HTR-8/SVneo (cell line): Measurements from ENCODE around the gene FGF7.
"Not testable (repeated sequence)": the region's sequence is repeated elsewhere in the genome, so short reads cannot be mapped to it uniquely, and the experiment has no call there.

ENCODE experiments used
- DNase-seq: peaks from one replicate; pipeline ENCODE4 v3.0.0; 2011; ENCODE audit warnings: low spot score, mixed read lengths; ENCODE audit not compliant: insufficient read length
- FAIRE-seq: peaks from 2 replicates; lab custom pipeline; 2011; peaks lifted over from hg19 to GRCh38; lab: Jason Lieb, UNC

The FGF7 gene, protein sequence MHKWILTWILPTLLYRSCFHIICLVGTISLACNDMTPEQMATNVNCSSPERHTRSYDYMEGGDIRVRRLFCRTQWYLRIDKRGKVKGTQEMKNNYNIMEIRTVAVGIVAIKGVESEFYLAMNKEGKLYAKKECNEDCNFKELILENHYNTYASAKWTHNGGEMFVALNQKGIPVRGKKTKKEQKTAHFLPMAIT

DNA sequence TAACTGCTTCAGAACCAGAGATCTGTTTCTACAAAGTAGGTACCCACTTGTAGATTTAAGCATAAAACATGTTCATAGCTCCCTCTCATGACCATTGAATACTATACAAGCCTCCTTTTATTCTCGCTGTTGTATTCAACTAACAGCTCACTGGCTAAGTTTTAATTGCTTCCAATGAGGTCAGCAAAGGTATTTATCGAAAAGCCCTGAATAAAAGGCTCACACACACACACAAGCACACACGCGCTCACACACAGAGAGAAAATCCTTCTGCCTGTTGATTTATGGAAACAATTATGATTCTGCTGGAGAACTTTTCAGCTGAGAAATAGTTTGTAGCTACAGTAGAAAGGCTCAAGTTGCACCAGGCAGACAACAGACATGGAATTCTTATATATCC is at the start of gene FGF7:
Gene FGF7, plus strand, starts transcription at position 222 of the 400 bp plus-strand sequence. CDS start 1,056 bp downstream, outside the sequence.
- no peak for DNase-seq
- no peak for FAIRE-seq

DNA sequence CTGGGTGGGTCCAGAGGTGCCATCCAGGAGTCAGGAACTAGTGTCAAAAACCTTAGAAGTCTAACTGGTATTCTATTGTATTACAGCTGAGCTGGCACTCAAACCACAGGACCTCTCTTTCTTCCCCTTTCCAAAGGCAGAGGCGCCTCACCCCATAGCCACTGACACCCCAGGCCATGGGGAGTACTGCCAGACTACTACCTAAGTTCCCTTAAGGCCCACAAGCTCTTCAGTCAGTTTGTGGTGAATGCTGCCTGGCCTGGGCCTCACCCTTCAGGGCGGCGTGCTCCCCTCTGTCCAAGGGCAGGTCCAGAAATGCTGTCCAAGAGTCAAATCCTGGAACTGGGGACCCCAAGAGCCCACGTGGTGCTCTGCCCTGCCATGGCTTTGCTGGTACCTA is 43.0 kb upstream of the FGF7 start:
- no peak for DNase-seq
- FAIRE-seq = no peak

DNA sequence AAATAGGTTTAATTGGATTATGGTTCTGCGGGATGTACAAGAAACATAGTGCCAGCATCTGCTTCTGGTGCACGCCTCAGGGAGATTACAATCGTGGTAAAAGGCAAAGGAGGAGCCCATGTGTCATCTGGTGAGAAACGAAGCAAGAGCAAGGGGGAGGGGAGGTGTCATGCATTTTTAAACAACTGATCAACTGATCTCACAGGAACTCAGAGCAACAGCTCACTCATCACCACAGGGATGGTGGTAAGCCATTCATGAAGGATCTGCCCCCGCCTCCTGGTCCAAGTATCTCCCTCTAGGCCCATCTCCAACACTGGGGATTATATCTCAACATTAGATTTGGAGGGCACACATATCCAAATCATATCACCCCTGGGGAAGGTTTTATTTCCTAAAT is 42.1 kb upstream of the FGF7 start:
- DNase-seq = no peak
- no peak for FAIRE-seq

DNA sequence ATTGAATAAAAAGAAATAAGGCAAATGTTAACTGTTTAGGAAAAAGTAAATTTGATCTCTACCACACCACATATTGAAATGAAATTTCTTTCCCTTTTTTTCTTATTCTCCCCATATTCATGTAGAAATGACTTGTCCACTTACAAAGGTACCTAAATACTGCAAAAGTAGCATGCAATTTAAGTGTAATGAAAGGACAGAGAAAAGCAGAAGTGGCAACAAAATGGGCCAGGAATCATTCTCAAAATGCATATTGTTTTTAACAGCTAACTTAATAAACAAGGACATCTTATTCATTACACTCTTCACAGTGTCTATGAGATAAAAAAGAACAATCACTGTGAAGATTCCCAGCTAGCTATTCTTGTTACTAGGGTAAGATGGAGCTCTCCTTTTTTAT is 40.6 kb upstream of the FGF7 start:
- FAIRE-seq (no peak), DNase-seq (no peak)

DNA sequence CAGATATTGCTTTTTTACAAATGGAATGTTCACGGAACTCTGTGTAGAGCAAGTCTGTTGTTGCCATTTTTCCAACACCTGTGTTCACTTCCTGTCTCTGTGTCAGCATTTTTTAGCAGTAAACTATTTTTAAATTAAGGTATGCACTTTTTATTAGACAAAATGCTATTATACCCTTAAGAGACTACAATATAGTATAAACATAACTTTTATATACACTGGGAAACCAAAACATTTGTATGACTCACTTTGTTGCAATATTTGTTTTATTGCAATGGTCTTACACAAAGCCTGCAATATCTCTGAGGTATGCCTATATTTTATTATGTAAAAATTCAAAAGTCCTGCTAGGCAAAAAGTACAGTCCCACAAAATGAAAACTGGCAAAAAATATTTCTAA is 39.8 kb upstream of the FGF7 start:
- DNase-seq (no peak), FAIRE-seq (no peak)

DNA sequence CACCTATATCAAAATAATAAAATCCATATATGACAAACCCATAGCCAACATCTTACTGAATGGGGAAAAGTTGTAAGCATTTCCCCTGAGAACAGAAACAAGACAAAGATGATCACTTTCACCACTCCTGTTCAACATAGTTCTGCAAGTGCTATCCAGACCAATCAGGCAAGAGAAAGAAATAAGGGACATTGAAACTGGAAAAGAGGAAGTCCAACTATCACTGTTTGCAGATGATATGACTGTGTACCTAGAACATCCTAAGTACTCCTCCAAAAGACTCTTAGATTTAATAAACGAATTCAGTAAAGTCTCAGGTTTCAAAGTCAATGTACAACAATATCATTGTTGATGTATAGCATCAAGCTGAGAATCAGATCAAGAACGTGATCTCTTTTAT is 35.6 kb upstream of the FGF7 start:
- no peak for DNase-seq
- FAIRE-seq = no peak

DNA sequence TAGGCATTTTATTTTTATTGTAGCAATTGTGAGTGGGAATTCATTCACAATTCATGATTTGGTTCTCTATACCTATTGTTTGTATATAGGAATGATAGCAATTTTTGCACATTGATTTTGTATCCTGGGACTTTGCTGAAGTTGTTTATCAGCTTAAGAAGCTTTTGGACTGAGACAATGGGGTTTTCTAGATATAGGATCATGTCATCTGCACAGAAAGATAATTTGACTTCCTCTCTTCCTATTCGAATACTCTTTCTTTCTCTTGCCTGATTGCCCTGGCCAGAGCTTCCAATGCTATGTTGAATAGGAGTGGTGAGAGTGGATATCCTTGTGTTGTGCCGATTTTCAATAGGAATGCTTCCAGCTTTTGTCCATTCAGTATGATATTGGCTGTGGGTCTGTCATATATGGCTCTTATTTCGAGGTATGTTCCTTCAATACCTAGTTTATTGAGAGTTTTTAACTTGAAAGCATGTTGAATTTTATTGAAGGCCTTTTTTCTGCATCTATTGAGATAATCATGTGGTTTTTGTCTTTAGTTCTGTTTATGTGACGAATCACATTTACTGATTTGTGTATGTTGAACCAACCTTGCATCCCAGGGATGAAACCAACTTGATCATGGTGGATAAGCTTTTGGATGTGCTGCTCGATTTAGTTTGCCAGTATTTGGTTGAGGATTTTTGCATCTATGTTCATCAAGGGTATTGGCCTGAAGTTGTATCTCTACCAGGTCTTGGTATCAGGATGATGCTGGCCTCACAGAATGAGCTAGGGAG is 20.3 kb upstream of the FGF7 start:
- not testable (repeated sequence) for FAIRE-seq, DNase-seq

DNA sequence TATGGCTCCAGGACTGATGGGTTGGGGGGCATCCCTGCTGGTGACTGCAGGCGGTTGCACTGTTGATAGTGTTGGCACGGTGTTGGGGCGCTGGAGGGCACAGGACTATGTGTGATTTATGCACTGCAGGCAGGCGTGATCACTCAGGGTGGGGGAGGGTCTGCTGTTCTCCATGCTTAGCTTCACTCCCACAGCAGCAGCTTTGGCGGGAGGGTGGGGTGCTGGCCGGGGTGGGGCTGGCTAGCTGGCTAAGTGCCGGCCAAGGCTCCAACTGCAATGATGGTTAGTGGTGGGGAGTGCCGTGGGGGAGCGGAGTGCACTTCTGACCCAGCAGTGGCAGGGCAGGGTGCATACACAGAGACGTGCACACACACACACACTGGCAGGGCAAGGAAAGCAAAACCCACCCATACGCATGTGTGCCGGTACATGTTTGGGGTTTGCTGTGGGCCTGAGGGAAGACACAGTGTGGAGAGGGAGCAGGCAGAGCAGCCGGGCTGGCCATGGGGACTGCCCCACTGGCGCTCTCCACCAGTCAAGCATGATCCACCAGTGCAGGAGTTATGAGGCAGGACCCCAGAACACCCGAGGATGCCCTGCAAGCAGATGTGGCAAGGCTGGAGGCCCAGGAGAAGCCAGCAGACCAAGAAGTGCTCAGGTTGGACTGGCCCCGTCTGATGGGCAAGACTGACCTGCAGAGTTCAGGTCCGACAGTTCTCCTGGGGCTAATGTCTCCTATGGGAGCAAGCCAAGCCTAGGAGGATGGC is 16.5 kb upstream of the FGF7 start:
- DNase-seq = no peak
- no peak for FAIRE-seq

DNA sequence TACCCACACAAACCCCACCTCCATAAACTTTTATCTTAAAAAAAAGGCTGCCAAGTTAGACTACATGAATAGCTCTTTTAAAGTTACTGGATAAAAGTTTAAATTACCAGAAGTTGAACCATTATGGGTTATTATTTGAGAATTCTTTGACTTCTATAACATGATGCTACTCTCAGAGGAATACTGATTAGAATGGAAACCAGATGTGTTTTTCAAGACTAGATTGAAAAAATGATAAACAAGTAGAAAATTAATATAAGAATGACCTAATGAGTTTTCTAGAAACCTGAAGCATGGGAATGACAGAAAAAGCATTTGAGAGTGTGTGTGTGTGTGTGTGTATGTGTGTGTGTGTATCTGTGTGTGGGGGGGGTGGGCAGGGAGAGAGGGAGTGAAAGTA is 12.4 kb upstream of the FGF7 start:
- no peak for FAIRE-seq
- no peak for DNase-seq

DNA sequence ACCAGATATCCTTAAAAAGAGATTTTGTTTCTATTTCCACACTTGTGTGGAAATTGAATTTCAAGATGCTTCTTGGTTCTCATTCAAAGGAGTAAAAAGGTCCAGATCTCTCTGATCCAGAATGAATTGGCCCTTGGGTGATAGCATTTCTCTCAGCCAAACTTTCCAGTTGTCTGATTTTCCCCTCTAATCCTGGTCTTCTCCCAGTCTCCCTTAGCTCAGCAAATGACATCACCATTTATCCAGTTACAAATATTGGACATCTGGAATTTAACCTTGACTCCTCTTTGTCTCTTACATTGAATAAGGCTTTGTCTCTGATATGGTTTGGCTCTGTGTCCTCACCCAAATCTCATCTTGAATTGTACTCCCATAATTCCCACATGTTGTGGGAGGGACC is 10.2 kb upstream of the FGF7 start:
- FAIRE-seq = no peak
- DNase-seq = no peak

DNA sequence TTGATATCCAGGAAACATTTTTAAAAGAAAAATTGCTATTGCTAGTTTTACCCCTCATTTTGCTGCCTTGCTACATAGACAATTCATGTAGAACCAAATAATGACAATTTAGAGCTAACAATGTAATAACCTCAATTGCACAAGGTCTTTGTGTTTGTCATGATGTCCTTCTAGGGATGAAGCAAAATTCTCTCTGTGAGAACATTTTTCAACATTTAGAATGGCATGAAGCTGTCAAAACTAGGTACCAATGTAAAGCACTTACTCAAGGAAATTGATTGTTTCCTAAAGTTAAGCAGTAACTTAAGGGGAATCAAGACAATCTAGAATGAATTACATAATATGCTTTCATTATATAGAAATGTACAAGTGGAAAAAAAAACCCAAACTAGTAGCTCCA is 7.9 kb upstream of the FGF7 start:
- FAIRE-seq (no peak), DNase-seq (no peak)

DNA sequence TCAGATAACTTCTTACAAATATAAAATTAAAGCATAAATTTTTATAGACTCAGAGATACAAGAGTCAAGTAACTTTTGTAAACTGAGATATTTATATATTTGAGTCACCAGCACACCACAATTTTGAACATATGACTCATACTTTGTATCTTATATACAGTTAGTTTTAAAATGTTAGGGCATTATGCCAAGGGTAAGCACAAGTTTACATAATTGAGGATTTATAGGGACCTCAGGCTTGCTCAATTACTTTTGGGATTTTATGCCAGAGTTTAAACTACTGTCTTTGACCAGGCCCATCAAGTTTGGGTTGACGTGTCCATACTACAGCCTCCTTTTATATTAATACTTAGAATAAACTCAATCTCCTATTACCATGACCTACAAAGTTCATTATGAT is 7.4 kb upstream of the FGF7 start:
- FAIRE-seq (no peak), DNase-seq (peak; percentile 17)

DNA sequence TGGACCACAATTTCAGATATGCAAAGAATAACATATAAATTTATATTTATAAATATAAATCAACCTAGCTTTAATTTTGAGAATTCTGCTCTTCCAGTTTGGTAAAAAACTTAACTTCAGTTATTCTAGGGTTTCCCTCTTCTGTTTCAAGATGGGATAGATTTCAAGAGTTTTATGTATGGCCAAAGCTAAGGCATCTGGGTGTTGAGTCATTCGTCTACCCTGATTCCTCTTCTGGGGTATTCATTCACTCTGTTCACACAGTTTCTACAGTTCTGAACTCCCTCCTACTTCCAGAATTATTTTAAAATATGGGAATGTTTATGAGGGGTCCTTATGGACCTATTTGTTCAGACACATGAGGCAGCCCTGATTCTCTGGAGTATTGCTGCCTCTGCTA is 4.2 kb upstream of the FGF7 start:
- no peak for DNase-seq
- FAIRE-seq = no peak

DNA sequence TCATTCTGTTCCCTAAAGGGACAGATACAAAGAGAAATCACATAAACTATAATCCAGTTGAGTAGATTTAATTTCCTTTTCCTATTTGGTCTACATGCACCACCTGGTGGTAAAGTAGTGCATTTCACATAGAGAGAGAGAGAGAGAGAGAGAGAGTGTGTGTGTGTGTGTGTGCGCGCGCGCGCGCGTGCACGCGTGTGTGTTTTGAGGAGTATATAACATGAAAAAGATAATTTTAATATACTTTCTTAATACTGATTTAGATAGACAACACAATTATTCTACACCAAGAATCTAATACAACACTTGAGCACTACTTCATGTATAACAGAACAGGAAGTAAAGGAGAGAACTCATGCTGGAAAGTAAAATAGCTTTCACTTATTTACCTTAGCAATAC is 1.1 kb upstream of the FGF7 start:
- DNase-seq (peak; percentile 9), FAIRE-seq (no peak)

DNA sequence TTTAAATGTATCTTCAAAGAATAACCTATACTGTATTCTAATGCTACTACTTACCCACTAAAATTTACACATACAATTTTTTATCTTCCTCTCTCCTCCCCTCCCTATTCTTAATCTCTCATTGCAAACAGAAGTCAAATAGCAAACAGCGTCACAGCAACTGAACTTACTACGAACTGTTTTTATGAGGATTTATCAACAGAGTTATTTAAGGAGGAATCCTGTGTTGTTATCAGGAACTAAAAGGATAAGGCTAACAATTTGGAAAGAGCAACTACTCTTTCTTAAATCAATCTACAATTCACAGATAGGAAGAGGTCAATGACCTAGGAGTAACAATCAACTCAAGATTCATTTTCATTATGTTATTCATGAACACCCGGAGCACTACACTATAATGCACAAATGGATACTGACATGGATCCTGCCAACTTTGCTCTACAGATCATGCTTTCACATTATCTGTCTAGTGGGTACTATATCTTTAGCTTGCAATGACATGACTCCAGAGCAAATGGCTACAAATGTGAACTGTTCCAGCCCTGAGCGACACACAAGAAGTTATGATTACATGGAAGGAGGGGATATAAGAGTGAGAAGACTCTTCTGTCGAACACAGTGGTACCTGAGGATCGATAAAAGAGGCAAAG is 984 bp downstream of the FGF7 start:
- no peak for FAIRE-seq
- no peak for DNase-seq

DNA sequence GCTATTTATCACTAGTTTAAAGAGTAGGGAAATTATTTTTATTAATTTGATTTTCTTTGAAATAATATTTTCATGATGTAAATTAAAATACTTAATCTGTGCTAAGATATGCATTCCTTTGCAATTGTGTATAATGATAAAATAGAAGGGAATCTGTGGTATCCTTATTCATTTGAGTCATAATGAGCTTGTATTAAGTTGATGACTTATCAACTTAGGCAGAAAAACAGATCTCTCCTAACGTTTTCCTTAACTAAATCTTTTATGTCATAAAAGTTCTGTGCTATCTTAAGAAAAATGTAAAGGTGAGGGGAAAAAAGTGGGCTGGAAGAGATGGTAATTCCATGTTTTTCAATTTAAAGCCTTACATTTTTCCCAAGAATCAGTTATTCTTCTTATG is 1.9 kb downstream of the FGF7 start:
- no peak for FAIRE-seq

DNA sequence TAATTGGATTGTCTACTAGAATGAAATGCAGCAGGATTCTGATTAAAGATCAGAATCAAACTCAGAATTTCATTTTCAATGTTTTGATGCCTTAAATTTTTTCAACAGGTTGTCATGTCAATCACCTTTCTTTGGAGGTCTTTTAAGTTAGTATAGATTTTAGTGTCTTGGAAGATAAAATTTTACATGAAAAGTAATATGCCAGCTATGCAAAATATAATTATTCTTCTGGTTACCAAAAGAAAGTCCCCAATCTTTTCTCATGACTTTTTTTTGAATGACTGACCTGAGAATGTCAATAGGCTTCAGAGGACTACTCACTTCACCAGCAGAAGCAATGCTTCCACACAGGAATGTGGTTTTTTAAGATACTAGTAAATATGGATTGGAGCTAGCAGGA is 4.3 kb downstream of the FGF7 start:
- DNase-seq (no peak), FAIRE-seq (no peak)

More for the DNA sequence above, 1.9 kb downstream of the FGF7 start:
- no peak for DNase-seq

DNA sequence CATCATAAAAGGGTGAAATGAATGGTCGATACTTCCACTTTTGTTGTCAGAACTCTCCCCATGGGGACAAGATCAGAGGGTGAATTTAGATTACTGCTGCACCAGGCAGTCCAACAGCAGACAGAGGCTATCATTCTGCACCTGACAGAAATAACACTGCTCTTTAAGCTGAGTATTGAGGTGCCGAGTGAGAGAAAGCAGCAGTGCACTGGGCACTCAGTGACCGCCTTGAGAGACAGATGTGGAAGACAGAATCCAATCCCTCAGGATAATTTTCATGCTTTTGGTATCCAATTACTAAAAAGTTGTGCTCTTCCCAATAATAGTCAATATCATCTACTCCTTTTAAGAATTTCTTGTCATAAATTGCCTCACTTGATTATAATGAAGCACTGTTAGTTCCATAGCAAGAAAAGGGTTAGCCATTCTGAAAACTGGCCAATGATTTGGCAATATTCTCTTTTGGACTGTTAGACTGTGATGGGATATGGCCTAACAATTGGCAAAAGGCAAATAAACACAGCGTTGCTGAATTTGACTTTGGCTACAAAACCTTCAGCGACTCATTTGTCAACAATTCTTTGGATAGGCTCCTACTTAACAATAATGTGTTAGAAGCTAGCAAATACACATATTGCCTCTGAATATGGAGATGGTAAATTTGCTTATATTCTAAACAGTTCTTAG is 5.5 kb downstream of the FGF7 start:
- DNase-seq (no peak), FAIRE-seq (no peak)

DNA sequence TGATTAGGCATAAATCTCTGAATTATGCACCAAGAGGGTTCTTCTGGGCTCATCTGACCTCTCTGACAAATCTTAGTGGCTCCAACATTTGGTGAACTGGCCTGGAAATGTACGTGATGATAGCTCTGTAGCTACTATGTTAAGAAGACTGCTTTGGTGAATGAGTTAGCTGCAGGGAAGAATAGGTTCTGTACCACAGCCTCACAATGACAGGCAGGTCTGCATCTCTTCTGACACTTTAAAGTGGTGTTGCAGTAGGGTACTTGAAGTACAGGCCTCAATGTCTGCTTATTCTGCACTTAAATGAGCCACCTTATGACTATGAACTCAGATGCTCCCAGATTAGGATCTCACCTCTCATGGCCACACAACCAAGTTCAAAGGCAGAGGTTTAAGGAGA is 7.0 kb downstream of the FGF7 start:
- DNase-seq (no peak), FAIRE-seq (no peak)

DNA sequence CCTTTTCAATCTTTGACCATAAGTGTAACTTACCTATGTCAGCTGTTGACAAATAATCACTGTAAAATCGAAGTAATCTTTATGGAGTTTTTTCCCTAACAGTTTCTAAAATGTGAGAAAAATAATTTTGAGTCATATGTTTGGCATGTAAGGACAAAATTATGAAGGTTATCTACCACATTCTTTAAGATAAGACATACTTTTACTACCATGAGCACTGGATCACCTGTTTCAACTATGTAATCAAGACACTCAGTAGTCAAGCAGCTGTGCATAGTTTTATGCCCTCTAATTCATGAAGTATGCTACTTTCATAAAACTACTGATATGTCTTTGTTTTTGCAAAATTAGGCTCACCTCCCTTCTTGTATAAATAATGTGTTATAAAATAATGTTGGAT is 12.1 kb downstream of the FGF7 start:
- DNase-seq (no peak), FAIRE-seq (no peak)
